HG03520 (cell line): ENCODE results near the gene HPCAL1.

Source experiments
- ATAC-seq: cut with Tn5 transposase; IDR thresholded peaks from one replicate; pipeline ENCODE4 v1.9.1; 2021; ENCODE audit warnings: mild to moderate bottlenecking, moderate library complexity; ENCODE audit not compliant: unreplicated experiment

The HPCAL1 gene

GRCh38 chr2:10475221-10475722 lies 172.6 kb downstream of the HPCAL1 start:
- no peak for ATAC-seq

GRCh38 chr2:10475811-10476660 lies 173.3 kb downstream of the HPCAL1 start:
- ATAC-seq, result no peak

- no peak for ATAC-seq
These were observed 174.2 kb downstream of the HPCAL1 start for GRCh38 chr2:10476723-10477442.
